Measurements from ENCODE around the gene RAPGEF1. TPM values are rescaled to one million over a fixed set of nuclear protein-coding genes. Genes with fewer than 3 reads are reported as not detected.

RAPGEF1 gene
- polyA plus RNA-seq, 5 donors: 35.6 to 44.8 (median 40.5) TPM

GRCh38 chr9:131589124-131589711, 150.7 kb downstream of the RAPGEF1 start:
- no peak for DNase-seq

- no peak for DNase-seq
Observed at GRCh38 chr9:131588396-131588795, 151.5 kb downstream of the RAPGEF1 start.

- no peak for DNase-seq
Observed at GRCh38 chr9:131587906-131588305, 152.0 kb downstream of the RAPGEF1 start.

- DNase-seq: no peak
Observed at GRCh38 chr9:131587331-131587730, 152.5 kb downstream of the RAPGEF1 start.

- DNase-seq: no peak
Observed at GRCh38 chr9:131585375-131585774, 154.5 kb downstream of the RAPGEF1 start.

- no peak for DNase-seq
Observed at GRCh38 chr9:131584858-131585257, 155.0 kb downstream of the RAPGEF1 start.

- DNase-seq: no peak
Observed at GRCh38 chr9:131583836-131584555, 155.9 kb downstream of the RAPGEF1 start.

GRCh38 chr9:131583337-131583645, 156.6 kb downstream of the RAPGEF1 start:
- no peak for DNase-seq

GRCh38 chr9:131582466-131583336, 157.2 kb downstream of the RAPGEF1 start:
- no peak for DNase-seq

- no peak for DNase-seq
Observed at GRCh38 chr9:131582056-131582455, 157.8 kb downstream of the RAPGEF1 start.

- DNase-seq: no peak
Observed at GRCh38 chr9:131580358-131580757, 159.5 kb downstream of the RAPGEF1 start.

GRCh38 chr9:131579789-131580211, 160.1 kb downstream of the RAPGEF1 start:
- no peak for DNase-seq

- DNase-seq: no peak
Observed at GRCh38 chr9:131578731-131579504, 161.0 kb downstream of the RAPGEF1 start.

GRCh38 chr9:131578021-131578420, 161.9 kb downstream of the RAPGEF1 start:
- DNase-seq: no peak

- DNase-seq: no peak
Observed at GRCh38 chr9:131577005-131578000, 162.6 kb downstream of the RAPGEF1 start.

- DNase-seq: no peak
Observed at GRCh38 chr9:131575946-131576853, 163.7 kb downstream of the RAPGEF1 start.

GRCh38 chr9:131574730-131575640, 164.9 kb downstream of the RAPGEF1 start:
- DNase-seq: no peak

GRCh38 chr9:131567910-131568309, 172.0 kb downstream of the RAPGEF1 start:
- DNase-seq: no peak

Data from right lung (tissue), 5 donors.